Measurements from ENCODE around the gene PEPD. TPM values are rescaled to one million over a fixed set of nuclear protein-coding genes. Genes with fewer than 3 reads are reported as not detected.

PEPD gene
- polyA plus RNA-seq, 3 donors, result 61.5 to 218 (median 171) TPM

DNA sequence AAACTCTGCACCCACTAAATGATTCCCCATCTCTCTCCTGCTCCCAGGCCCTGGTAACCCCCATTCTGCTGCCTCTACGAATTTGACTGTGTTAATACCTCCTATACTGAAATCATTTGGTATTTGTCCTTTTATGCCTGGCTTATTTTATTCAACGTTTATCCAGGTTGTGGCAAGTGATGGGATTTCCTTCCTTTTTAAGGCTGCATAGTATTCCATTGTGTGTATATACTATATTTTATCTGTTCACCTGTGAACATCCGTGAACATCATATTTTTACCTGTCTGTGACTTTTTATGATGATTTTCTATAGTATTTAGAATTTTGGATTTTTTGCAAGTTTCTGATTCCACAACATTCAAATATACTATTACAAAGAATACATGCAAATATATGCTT is 162.0 kb downstream of the PEPD start:
- no peak for DNase-seq
- intact Hi-C loops (cut with micrococcal nuclease), result no loop called here
- Histone ChIP-seq H3K4me3 (replicated peaks in 1 of 3; ENCODE audit: low read depth in 2 of 3, low read length in 3 of 3) (no peak overlapping the region), H3K9me3 (replicated peaks in 1 of 2; ENCODE audit: control insufficient read depth in 1 of 2, insufficient read depth in 1 of 2, low read length in 2 of 2) (peaks cover 6 to 10% of the 10 kb centered on the region in 2 donors), H3K36me3 (replicated peaks in 1 of 2; ENCODE audit: control insufficient read depth in 1 of 2, insufficient read depth in 2 of 2, low read length in 2 of 2) (no peaks in the 10 kb centered on the region), H2AFZ (ENCODE audit: insufficient read depth, low read depth, low read length, poor library complexity, severe bottlenecking) (no peak overlapping the region), H3K27me3 (ENCODE audit: control insufficient read depth in 2 of 2, insufficient read depth in 2 of 2, low read length in 2 of 2) (no peaks in the 10 kb centered on the region), H3K4me1 (ENCODE audit: control insufficient read depth in 1 of 2, insufficient read depth in 2 of 2, low read length in 2 of 2) (no peaks in the 10 kb centered on the region), H3K27ac (ENCODE audit: low read depth in 1 of 2, low read length in 2 of 2) (no peak overlapping the region), H3K79me2 (ENCODE audit: insufficient read depth, low read length) (no peaks in the 10 kb centered on the region), H4K20me1 (ENCODE audit: insufficient read depth, low read length) (no peaks in the 10 kb centered on the region), H3K4me2 (replicated peaks; ENCODE audit: extremely low read depth, low read length, poor library complexity, severe bottlenecking) (no peak overlapping the region), H3K9ac (ENCODE audit: insufficient read depth, low read length, poor library complexity, severe bottlenecking) (no peak overlapping the region)
- Mint-ChIP-seq H3K4me1 (no peaks in the 10 kb centered on the region), H3K27ac (no peak overlapping the region), H3K4me3 (no peak overlapping the region), H3K27me3 (ENCODE audit: low read depth in 3 of 3) (peaks cover 3 to 7% (median 4%) of the 10 kb centered on the region in 3 donors), H3K9me3 (peaks cover 10 to 15% (median 11%) of the 10 kb centered on the region in 7 donors), H3K36me3 (peaks cover 0 to 3% of the 10 kb centered on the region in 2 donors)
- WGBS (ENCODE audit: insufficient coverage), result no CpG with 5 or more reads among the region's 3 CpGs
- TF ChIP-seq, protein P1, sequence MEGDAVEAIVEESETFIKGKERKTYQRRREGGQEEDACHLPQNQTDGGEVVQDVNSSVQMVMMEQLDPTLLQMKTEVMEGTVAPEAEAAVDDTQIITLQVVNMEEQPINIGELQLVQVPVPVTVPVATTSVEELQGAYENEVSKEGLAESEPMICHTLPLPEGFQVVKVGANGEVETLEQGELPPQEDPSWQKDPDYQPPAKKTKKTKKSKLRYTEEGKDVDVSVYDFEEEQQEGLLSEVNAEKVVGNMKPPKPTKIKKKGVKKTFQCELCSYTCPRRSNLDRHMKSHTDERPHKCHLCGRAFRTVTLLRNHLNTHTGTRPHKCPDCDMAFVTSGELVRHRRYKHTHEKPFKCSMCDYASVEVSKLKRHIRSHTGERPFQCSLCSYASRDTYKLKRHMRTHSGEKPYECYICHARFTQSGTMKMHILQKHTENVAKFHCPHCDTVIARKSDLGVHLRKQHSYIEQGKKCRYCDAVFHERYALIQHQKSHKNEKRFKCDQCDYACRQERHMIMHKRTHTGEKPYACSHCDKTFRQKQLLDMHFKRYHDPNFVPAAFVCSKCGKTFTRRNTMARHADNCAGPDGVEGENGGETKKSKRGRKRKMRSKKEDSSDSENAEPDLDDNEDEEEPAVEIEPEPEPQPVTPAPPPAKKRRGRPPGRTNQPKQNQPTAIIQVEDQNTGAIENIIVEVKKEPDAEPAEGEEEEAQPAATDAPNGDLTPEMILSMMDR (IDR thresholded peaks at IDR 0.05), result no peak

DNA sequence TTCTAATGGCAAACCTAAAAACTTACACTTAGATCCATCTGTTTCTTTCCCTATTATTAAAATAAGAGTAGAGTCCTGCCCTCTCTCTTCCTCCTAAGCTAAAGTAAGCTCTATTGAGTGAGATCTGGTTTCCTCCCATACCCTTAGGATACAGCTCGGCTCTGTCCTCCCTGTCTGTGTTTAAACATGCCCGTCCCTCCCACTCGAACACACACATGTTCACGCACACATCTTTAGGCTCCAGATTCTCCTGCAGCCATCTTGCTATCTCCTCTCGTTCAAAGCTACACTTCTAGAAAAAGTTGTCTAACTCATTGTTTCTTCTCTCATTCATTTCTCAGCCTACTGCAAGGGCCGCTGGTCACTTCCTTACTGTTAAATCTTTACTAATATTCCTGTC is 163.2 kb downstream of the PEPD start:
- peaks cover 0 to 5% (median 4%) of the 10 kb centered on the region in 3 donors for H3K27me3 Mint-ChIP-seq (ENCODE audit: low read depth in 3 of 3)
- no peak overlapping the region for H2AFZ ChIP-seq (ENCODE audit: insufficient read depth, low read depth, low read length, poor library complexity, severe bottlenecking)
- H3K9me3 ChIP-seq (replicated peaks in 1 of 2; ENCODE audit: control insufficient read depth in 1 of 2, insufficient read depth in 1 of 2, low read length in 2 of 2), result peaks cover 6 to 10% of the 10 kb centered on the region in 2 donors
- DNase-seq, result no peak
- no peak overlapping the region for H3K27ac ChIP-seq (ENCODE audit: low read depth in 1 of 2, low read length in 2 of 2)
- no peaks in the 10 kb centered on the region for H3K4me1 Mint-ChIP-seq
- no peaks in the 10 kb centered on the region for H3K4me1 ChIP-seq (ENCODE audit: control insufficient read depth in 1 of 2, insufficient read depth in 2 of 2, low read length in 2 of 2)
- no peak overlapping the region for H3K4me3 Mint-ChIP-seq
- 93% methylated on average over 5 of the region's 6 CpGs for WGBS (ENCODE audit: insufficient coverage)
- H3K36me3 ChIP-seq (replicated peaks in 1 of 2; ENCODE audit: control insufficient read depth in 1 of 2, insufficient read depth in 2 of 2, low read length in 2 of 2), result no peaks in the 10 kb centered on the region
- no peak overlapping the region for H3K27ac Mint-ChIP-seq
- no peaks in the 10 kb centered on the region for H4K20me1 ChIP-seq (ENCODE audit: insufficient read depth, low read length)
- peaks cover 10 to 15% (median 11%) of the 10 kb centered on the region in 7 donors for H3K9me3 Mint-ChIP-seq
- TF ChIP-seq, protein P1 (IDR thresholded peaks at IDR 0.05), result no peak
- H3K27me3 ChIP-seq (ENCODE audit: control insufficient read depth in 2 of 2, insufficient read depth in 2 of 2, low read length in 2 of 2), result no peaks in the 10 kb centered on the region
- intact Hi-C loops (cut with micrococcal nuclease), result no loop called here
- peaks cover 0 to 3% of the 10 kb centered on the region in 2 donors for H3K36me3 Mint-ChIP-seq
- no peak overlapping the region for H3K4me3 ChIP-seq (replicated peaks in 1 of 3; ENCODE audit: low read depth in 2 of 3, low read length in 3 of 3)
- no peaks in the 10 kb centered on the region for H3K79me2 ChIP-seq (ENCODE audit: insufficient read depth, low read length)
- no peak overlapping the region for H3K4me2 ChIP-seq (replicated peaks; ENCODE audit: extremely low read depth, low read length, poor library complexity, severe bottlenecking)
- no peak overlapping the region for H3K9ac ChIP-seq (ENCODE audit: insufficient read depth, low read length, poor library complexity, severe bottlenecking)
